HG03575 (cell line): Measurements from ENCODE around the gene ESRRB.

ENCODE experiments used
- ATAC-seq: cut with Tn5 transposase; IDR thresholded peaks from one replicate; pipeline ENCODE4 v1.9.1; 2021; ENCODE audit not compliant: unreplicated experiment, insufficient number of reproducible peaks, low FRiP score; ENCODE audit errors: extremely low read depth

The ESRRB gene

GRCh38 chr14:76375947-76376404, at the start of gene ESRRB:
Gene ESRRB, plus strand, starts transcription at chr14:76376137. Its CDS starts 265 bp downstream, at chr14:76376402.
- ATAC-seq, result no peak

GRCh38 chr14:76326918-76327689, 48.8 kb upstream of the ESRRB start:
- ATAC-seq, result no peak

- no peak for ATAC-seq
These were observed 47.3 kb upstream of the ESRRB start for GRCh38 chr14:76328457-76329137.

GRCh38 chr14:76329154-76329928, 46.6 kb upstream of the ESRRB start:
- no peak for ATAC-seq

- no peak for ATAC-seq
These were observed 46.0 kb upstream of the ESRRB start for GRCh38 chr14:76329951-76330350.

GRCh38 chr14:76330411-76331327, 45.3 kb upstream of the ESRRB start:
- ATAC-seq, result no peak

- ATAC-seq, result no peak
These were observed 44.5 kb upstream of the ESRRB start for GRCh38 chr14:76331328-76332011.

- no peak for ATAC-seq
These were observed 42.3 kb upstream of the ESRRB start for GRCh38 chr14:76333664-76334063.

GRCh38 chr14:76334316-76334715, 41.6 kb upstream of the ESRRB start:
- ATAC-seq, result no peak

- no peak for ATAC-seq
These were observed 39.1 kb upstream of the ESRRB start for GRCh38 chr14:76336876-76337275.

- no peak for ATAC-seq
These were observed 38.0 kb upstream of the ESRRB start for GRCh38 chr14:76337635-76338545.

- no peak for ATAC-seq
These were observed 36.0 kb upstream of the ESRRB start for GRCh38 chr14:76339728-76340615.

GRCh38 chr14:76343386-76343785, 32.6 kb upstream of the ESRRB start:
- ATAC-seq, result no peak

GRCh38 chr14:76346391-76347160, 29.4 kb upstream of the ESRRB start:
- no peak for ATAC-seq

- no peak for ATAC-seq
These were observed 27.0 kb upstream of the ESRRB start for GRCh38 chr14:76348898-76349297.

- ATAC-seq, result no peak
These were observed 25.9 kb upstream of the ESRRB start for GRCh38 chr14:76349993-76350392.
